Large intestine (tissue), 3 donors: ENCODE results near the gene BCLAF3. TPM values are rescaled to one million over a fixed set of nuclear protein-coding genes. Genes with fewer than 3 reads are reported as not detected.

Source experiments
- DNase-seq, 2 donors: peaks; one replicate each; pipeline versions ENCODE4 v3.0.0 to v3.0.0-alpha.2; 2013
- H3K27ac ChIP-seq: one replicate; pipeline ENCODE4 v1.5.1; 2013; ENCODE audit warnings: low read length
- H3K27me3 ChIP-seq: 2 replicates; pipeline ENCODE4 v1.6.1; 2013; ENCODE audit warnings: low read length; ENCODE audit not compliant: control insufficient read depth, insufficient read depth
- H3K36me3 ChIP-seq: 2 replicates; pipeline ENCODE4 v1.6.1; 2013; ENCODE audit warnings: low read length; ENCODE audit not compliant: control insufficient read depth, insufficient read depth
- H3K4me1 ChIP-seq: one replicate; pipeline ENCODE4 v1.6.1; 2013; ENCODE audit warnings: low read length; ENCODE audit not compliant: control insufficient read depth, insufficient read depth
- H3K4me3 ChIP-seq: one replicate; pipeline ENCODE4 v1.5.1; 2013; ENCODE audit warnings: low read length
- H3K9me3 ChIP-seq: one replicate; pipeline ENCODE4 v1.6.1; 2013; ENCODE audit warnings: mild to moderate bottlenecking, low read depth, low read length, moderate library complexity; ENCODE audit not compliant: control insufficient read depth
- WGBS: methylation state at CpG from one replicate; pipeline ENCODE4 v1.1.5; 2013; ENCODE audit warnings: low lambda C conversion rate; ENCODE audit not compliant: insufficient coverage; 5-methylcytosine and 5-hydroxymethylcytosine counted together
- polyA plus RNA-seq: library from polyadenylated mRNA; unstranded; fragments of 120-200 nt; gene quantifications from one replicate; pipeline ENCODE4 v1.2.1, GENCODE V29; 2013

Gene BCLAF3
- polyA plus RNA-seq, 1 donor: 15.7 TPM

DNA sequence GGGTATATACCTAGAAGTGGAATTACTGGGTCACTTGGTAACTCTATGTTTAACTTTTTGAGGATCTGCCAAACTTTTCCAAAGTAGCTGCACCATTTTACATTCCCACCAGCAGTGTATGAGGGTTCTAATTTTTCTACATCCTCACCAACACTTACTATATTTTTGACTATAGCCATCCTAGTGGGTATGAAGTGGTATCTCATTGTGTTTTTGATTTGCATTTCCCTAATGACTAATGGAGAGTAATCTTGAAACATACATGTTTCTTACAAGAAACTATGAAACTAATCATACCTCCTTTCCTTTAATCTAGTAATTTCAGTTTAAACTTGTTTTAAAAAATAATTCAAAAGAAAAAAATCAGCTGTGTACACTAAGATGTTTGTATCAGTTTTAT lies 17.9 kb downstream of the BCLAF3 start:
- no peak for DNase-seq
- H3K27ac ChIP-seq: peak overlapping the region; percentile 12
- peaks cover 16% of the 10 kb centered on the region for H3K4me1 ChIP-seq
- H3K36me3 ChIP-seq: peaks cover 2% of the 10 kb centered on the region
- no peaks in the 10 kb centered on the region for H3K27me3 ChIP-seq
- no peaks in the 10 kb centered on the region for H3K9me3 ChIP-seq
- H3K4me3 ChIP-seq: no peak overlapping the region

GRCh38 chrX:19968276-19968675 lies 22.6 kb downstream of the BCLAF3 start:
- peaks cover 30% of the 10 kb centered on the region for H3K4me1 ChIP-seq
- H3K36me3 ChIP-seq: peaks cover 8% of the 10 kb centered on the region
- no CpG with 5 or more reads among the region's 6 CpGs for WGBS
- no peaks in the 10 kb centered on the region for H3K9me3 ChIP-seq
- peak; percentile 88 to 91 for DNase-seq
- no peaks in the 10 kb centered on the region for H3K27me3 ChIP-seq
- no peak overlapping the region for H3K4me3 ChIP-seq
- H3K27ac ChIP-seq: peak overlapping the region; percentile 85

- Histone ChIP-seq H3K9me3 (no peaks in the 10 kb centered on the region), H3K4me1 (peaks cover 30% of the 10 kb centered on the region), H3K4me3 (no peak overlapping the region), H3K27me3 (no peaks in the 10 kb centered on the region), H3K36me3 (peaks cover 8% of the 10 kb centered on the region), H3K27ac (peak overlapping the region; percentile 85)
- DNase-seq: no peak
- no CpG with 5 or more reads among the region's 1 CpG for WGBS
Measured at GRCh38 chrX:19966056-19966455, 24.8 kb downstream of the BCLAF3 start.

DNA sequence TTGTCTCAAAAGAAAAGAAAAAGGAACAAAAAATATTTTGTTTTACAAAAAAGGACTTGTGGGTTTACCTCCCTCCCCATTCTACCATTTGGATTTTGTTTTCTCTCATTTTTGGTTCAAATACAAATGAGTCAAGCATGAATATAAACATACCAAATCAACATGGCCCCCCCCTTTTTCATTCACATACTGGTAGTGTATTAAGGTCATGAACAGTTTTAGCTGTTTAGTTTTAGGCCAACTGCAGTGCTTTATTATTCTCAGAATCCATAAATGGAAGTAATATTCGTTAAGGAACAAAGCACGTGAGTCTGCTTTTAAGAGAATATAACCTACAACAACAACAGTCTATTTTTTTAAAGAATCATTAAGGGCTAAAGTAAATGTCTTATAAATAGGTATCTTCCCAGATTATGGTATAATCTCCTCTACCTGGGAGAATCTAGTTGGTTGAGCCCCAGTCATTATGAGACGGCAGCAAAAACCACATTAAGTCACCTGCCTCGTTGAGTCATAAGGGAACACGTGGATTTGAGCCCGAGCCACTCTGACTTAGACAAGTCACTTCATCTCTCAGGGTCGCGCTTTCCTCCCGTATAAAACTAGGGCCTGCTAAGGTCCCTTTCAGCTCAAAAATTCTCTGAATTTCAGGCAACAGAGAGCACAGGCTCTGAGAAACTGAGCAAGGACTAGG lies 26.7 kb downstream of the BCLAF3 start:
- Histone ChIP-seq H3K27ac (peak overlapping the region; percentile 85), H3K27me3 (no peaks in the 10 kb centered on the region), H3K4me3 (no peak overlapping the region), H3K36me3 (peaks cover 8% of the 10 kb centered on the region), H3K9me3 (no peaks in the 10 kb centered on the region), H3K4me1 (peaks cover 25% of the 10 kb centered on the region)
- no CpG with 5 or more reads among the region's 9 CpGs for WGBS
- DNase-seq: peak in 1 of 2 donors; percentile 21

DNA sequence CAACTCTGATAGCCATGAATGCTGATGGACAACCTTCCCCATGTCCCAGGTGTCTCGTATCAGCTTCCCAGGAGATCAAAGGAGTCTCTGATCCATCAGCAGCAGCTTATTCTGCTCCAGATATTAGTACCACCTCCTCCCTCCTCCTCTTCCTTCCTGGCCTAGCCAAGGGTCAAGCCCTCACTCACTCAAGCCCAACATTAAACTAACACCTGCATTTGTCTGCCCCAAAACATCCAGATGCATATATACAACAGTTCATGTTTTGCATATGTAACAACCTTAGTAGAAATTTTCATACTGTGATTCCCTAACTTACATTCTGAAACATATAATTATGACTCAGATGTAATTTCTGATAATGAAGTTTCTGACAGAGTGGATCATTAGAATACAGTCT lies 29.9 kb downstream of the BCLAF3 start:
- Histone ChIP-seq H3K36me3 (peaks cover 6% of the 10 kb centered on the region), H3K4me1 (peaks cover 8% of the 10 kb centered on the region), H3K27ac (no peak overlapping the region), H3K4me3 (no peak overlapping the region), H3K9me3 (no peaks in the 10 kb centered on the region), H3K27me3 (no peaks in the 10 kb centered on the region)
- no peak for DNase-seq
- no CpG with 5 or more reads among the region's 1 CpG for WGBS

DNA sequence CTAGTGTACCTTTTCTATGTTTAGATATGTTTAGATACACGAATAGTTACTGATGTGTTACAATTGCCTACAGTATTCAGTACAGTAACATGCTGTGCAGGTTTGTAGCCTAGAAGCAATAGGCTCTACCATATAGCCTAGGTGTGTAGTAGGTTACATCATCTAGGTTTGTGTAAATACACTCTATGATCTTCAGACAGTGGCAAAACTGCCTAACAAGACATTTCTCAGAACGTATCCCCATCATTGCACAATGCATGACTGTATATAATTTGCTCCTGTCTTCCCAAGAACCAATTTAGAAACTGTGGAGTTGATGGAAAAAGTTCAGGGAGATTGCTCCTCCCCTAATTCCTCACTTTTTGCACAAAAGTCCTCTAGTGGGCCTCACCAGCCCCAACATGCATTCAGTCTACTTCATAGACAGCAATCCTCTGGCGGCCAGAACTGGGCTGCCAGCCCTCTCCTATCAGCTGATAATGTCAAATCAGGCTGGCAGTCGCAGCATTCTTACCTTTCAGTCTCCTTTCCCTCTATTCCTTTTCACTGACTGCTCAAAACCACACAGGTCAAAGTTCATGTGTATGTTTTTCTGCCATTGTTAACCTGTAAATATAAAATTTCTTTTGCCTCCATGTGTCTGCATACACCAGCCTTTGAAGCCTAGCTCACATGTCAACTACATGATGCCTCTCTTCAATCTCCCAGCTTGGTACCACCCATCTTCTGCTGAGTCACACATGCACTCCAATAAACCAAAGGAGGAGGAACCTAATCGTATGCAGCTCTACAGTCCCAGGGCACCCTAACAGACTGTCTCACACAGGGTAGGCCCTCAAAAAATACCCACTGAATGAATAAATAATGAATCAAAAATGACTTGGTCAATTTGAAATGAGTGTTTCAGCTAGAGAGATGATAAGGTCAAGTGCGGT lies 32.0 kb downstream of the BCLAF3 start:
- H3K36me3 ChIP-seq: no peaks in the 10 kb centered on the region
- no peaks in the 10 kb centered on the region for H3K27me3 ChIP-seq
- WGBS: no CpG with 5 or more reads among the region's 6 CpGs
- peak overlapping the region; percentile 81 for H3K27ac ChIP-seq
- peak; percentile 29 to 58 for DNase-seq
- H3K4me3 ChIP-seq: no peak overlapping the region
- H3K4me1 ChIP-seq: peaks cover 3% of the 10 kb centered on the region
- no peaks in the 10 kb centered on the region for H3K9me3 ChIP-seq

DNA sequence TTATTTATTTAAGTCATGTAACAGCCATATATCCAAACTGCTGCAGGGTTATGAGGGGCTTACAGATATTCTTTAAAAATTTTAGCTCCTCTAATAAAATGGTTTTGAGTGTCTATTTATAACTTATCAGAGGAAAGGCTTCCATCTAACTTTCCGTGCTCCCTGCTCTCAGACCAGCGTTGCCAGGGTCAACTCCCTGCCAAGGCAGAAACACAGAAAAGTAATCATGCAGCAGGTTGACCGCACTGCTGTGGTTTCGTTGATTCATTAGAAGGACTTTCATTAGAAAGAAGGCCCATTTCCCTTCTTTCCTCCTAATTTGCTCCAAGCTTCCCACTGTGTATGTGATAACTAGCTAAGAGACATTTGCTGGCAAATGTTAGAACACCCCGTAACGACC lies 33.9 kb downstream of the BCLAF3 start:
- DNase-seq: no peak
- H3K27ac ChIP-seq: no peak overlapping the region
- H3K9me3 ChIP-seq: no peaks in the 10 kb centered on the region
- no peak overlapping the region for H3K4me3 ChIP-seq
- WGBS: no CpG with 5 or more reads among the region's 6 CpGs
- H3K4me1 ChIP-seq: peaks cover 3% of the 10 kb centered on the region
- peaks cover 6% of the 10 kb centered on the region for H3K36me3 ChIP-seq
- no peaks in the 10 kb centered on the region for H3K27me3 ChIP-seq

- no peaks in the 10 kb centered on the region for H3K9me3 ChIP-seq
Measured at GRCh38 chrX:19956306-19956705, 34.6 kb downstream of the BCLAF3 start.

GRCh38 chrX:19955306-19955705 lies 35.6 kb downstream of the BCLAF3 start:
- H3K27ac ChIP-seq: no peak overlapping the region
- H3K27me3 ChIP-seq: no peaks in the 10 kb centered on the region
- H3K4me1 ChIP-seq: peaks cover 3% of the 10 kb centered on the region
- WGBS: no CpG with 5 or more reads among the region's 2 CpGs
- DNase-seq: no peak
- no peak overlapping the region for H3K4me3 ChIP-seq
- H3K9me3 ChIP-seq: no peaks in the 10 kb centered on the region
- H3K36me3 ChIP-seq: peaks cover 6% of the 10 kb centered on the region

More at GRCh38 chrX:19956306-19956705, 34.6 kb downstream of the BCLAF3 start:
- no peaks in the 10 kb centered on the region for H3K27me3 ChIP-seq
- peaks cover 6% of the 10 kb centered on the region for H3K36me3 ChIP-seq
- peaks cover 3% of the 10 kb centered on the region for H3K4me1 ChIP-seq
- DNase-seq: no peak
- no peak overlapping the region for H3K4me3 ChIP-seq
- H3K27ac ChIP-seq: no peak overlapping the region

GRCh38 chrX:19954335-19955096 lies 36.3 kb downstream of the BCLAF3 start:
- H3K27ac ChIP-seq: no peak overlapping the region
- peaks cover 6% of the 10 kb centered on the region for H3K36me3 ChIP-seq
- H3K9me3 ChIP-seq: no peaks in the 10 kb centered on the region
- no peak for DNase-seq
- no peak overlapping the region for H3K4me3 ChIP-seq
- WGBS: no CpG with 5 or more reads among the region's 2 CpGs
- peaks cover 3% of the 10 kb centered on the region for H3K4me1 ChIP-seq
- H3K27me3 ChIP-seq: no peaks in the 10 kb centered on the region
